Esophagus squamous epithelium (tissue), 4 donors: ENCODE data around the gene USP35.

Source experiments
- CTCF ChIP-seq, 6 experiments: fragments of 450-650 bp in 4 of 6; fragments of 200-600 bp in 2 of 6; sonication (generic) in 2 of 6; IDR thresholded peaks; one replicate each; pipeline ENCODE4 v1.5.1; 2016 to 2019; ENCODE audit warnings: antibody characterized with exemption in 6 of 6, mild to moderate bottlenecking in 4 of 6, moderate library complexity in 4 of 6
- POLR2A ChIP-seq, 4 donors: fragments of 450-650 bp; IDR thresholded peaks; one replicate each; pipeline ENCODE4 v1.6.1; 2017; ENCODE audit warnings: antibody characterized with exemption in 4 of 4, mild to moderate bottlenecking in 4 of 4, moderate library complexity in 3 of 4

GRCh38 chr11:78189851-78190250, 1.1 kb downstream of the USP35 start:
- TF ChIP-seq CTCF (IDR thresholded peaks at IDR 0.05): no peak
- TF ChIP-seq POLR2A (IDR thresholded peaks at IDR 0.05): no peak
